ENCODE measurements around the gene CTU2. TPM values are rescaled to one million over a fixed set of nuclear protein-coding genes. Genes with fewer than 3 reads are reported as not detected.

The CTU2 gene
- total RNA-seq, 4 donors from 2014 or later = 6.0 to 19.9 (median 10.7) TPM

GRCh38 chr16:88742896-88743605 lies 36.7 kb downstream of the CTU2 start:
- ATAC-seq = no peak
- H3K36me3 ChIP-seq = peaks cover 0 to 50% of the 10 kb centered on the region in 2 donors
- H3K27ac ChIP-seq = no peak overlapping the region
- H3K4me1 ChIP-seq = peaks cover 0 to 53% (median 39%) of the 10 kb centered on the region in 3 donors
- H3K27me3 ChIP-seq = no peaks in the 10 kb centered on the region
- H3K9me3 ChIP-seq = no peaks in the 10 kb centered on the region
- no peak overlapping the region for H3K4me3 ChIP-seq
- TF ChIP-seq POLR2AphosphoS5 (IDR thresholded peaks at IDR 0.05) = no peak
- no peak for TF ChIP-seq POLR2A (IDR thresholded peaks at IDR 0.05)
- TF ChIP-seq EP300 (IDR thresholded peaks at IDR 0.05) = no peak
- no peak for TF ChIP-seq CTCF (IDR thresholded peaks at IDR 0.05)
- WGBS, 2 donors (ENCODE audit: low coverage in 1 of 2) = no CpG with 5 or more reads among the region's 19 CpGs

GRCh38 chr16:88743693-88744576 lies 37.6 kb downstream of the CTU2 start:
- peak; percentile 77 for ATAC-seq
- H3K4me3 ChIP-seq = no peak overlapping the region
- H3K4me1 ChIP-seq = peaks cover 0 to 57% (median 40%) of the 10 kb centered on the region in 3 donors
- H3K27me3 ChIP-seq = no peaks in the 10 kb centered on the region
- peak overlapping the region in 3 of 4 donors; percentile 20 to 86 (median 54) for H3K27ac ChIP-seq
- H3K36me3 ChIP-seq = peaks cover 0 to 41% of the 10 kb centered on the region in 2 donors
- no peaks in the 10 kb centered on the region for H3K9me3 ChIP-seq
- TF ChIP-seq POLR2AphosphoS5 (IDR thresholded peaks at IDR 0.05) = peak; percentile 38
- no peak for TF ChIP-seq POLR2A (IDR thresholded peaks at IDR 0.05)
- peak in 3 of 4 experiments; percentile 83 to 95 (median 95) for TF ChIP-seq CTCF (IDR thresholded peaks at IDR 0.05)
- no peak for TF ChIP-seq EP300 (IDR thresholded peaks at IDR 0.05)
- WGBS, 2 donors (ENCODE audit: low coverage in 1 of 2) = no CpG with 5 or more reads among the region's 32 CpGs

GRCh38 chr16:88744577-88745521 lies 38.5 kb downstream of the CTU2 start:
- H3K36me3 ChIP-seq = peaks cover 0 to 32% of the 10 kb centered on the region in 2 donors
- TF ChIP-seq POLR2AphosphoS5 (IDR thresholded peaks at IDR 0.05) = no peak
- TF ChIP-seq CTCF (IDR thresholded peaks at IDR 0.05) = no peak
- no peak for TF ChIP-seq EP300 (IDR thresholded peaks at IDR 0.05)
- no peak for TF ChIP-seq POLR2A (IDR thresholded peaks at IDR 0.05)
- H3K4me3 ChIP-seq = no peak overlapping the region
- H3K27me3 ChIP-seq = no peaks in the 10 kb centered on the region
- H3K27ac ChIP-seq = peak overlapping the region in 3 of 4 donors; percentile 20 to 86 (median 84)
- no peaks in the 10 kb centered on the region for H3K9me3 ChIP-seq
- no peak for ATAC-seq
- WGBS, 2 donors (ENCODE audit: low coverage in 1 of 2) = 40% methylated on average over 1 of the region's 39 CpGs; no CpG with 5 or more reads in 1 of the 2 donors
- H3K4me1 ChIP-seq = peaks cover 0 to 57% (median 40%) of the 10 kb centered on the region in 3 donors

GRCh38 chr16:88746506-88746905 lies 40.2 kb downstream of the CTU2 start:
- Histone ChIP-seq H3K27ac (peak overlapping the region; percentile 41 to 90 (median 85)), H3K9me3 (no peaks in the 10 kb centered on the region), H3K36me3 (peaks cover 0 to 21% of the 10 kb centered on the region in 2 donors), H3K4me1 (peaks cover 0 to 67% (median 40%) of the 10 kb centered on the region in 3 donors), H3K4me3 (no peak overlapping the region), H3K27me3 (no peaks in the 10 kb centered on the region)
- WGBS, 2 donors (ENCODE audit: low coverage in 1 of 2) = no CpG with 5 or more reads among the region's 17 CpGs
- ATAC-seq = peak; percentile 44
- TF ChIP-seq POLR2AphosphoS5 (IDR thresholded peaks at IDR 0.05) = peak; percentile 47
- no peak for TF ChIP-seq CTCF (IDR thresholded peaks at IDR 0.05)

Measured in gastroesophageal sphincter (tissue), 4 donors.